ENCODE measurements around the gene PCYT2. TPM values are rescaled to one million over a fixed set of nuclear protein-coding genes. Genes with fewer than 3 reads are reported as not detected.

The PCYT2 gene
- total RNA-seq, 1 experiment from 2014 or later: 31.4 TPM

DNA sequence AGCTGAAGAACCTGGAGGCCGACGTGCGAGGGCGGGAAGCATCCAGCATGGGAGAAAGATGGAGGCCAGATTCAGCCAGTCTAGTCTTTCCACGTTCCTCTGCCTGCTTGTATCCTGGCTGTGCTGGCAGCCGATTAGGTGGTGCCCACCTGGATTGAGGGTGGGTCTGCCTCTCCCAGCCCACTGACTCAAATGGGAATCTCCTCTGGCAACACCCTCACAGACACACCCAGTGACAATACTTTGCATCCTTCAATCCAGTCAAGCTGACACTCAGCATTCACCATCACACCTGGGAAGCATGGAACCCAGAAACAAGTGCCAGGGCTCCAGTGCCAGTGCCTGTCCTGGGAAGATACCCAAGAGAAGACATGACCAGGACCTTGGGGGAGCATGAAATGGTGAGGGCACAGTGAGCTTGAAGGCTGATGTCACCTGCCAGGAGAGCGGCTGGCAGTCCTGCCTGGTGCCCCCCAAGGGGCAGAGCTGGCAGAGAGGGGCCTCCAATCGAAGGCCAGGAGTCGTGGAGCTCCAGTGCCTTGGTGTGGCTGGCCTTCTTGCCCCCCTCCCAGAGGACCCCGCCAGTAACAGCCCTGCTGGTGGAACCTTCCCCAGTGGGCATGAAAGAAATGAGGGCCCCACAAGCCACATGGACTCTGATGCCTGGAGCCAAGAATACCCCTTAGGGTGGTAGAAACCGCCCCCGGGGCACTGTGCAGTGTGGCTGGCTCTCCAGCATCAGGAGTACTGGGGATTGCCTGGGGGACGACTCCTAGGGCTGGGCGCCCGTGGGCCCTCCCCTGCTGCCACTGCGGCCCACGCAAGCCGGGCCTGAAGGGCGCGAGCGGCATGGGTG is 9.8 kb downstream of the PCYT2 start:
- ATAC-seq (peak; percentile 7), DNase-seq (ENCODE audit: low spot score) (no peak)
- Mint-ChIP-seq H3K27me3 (ENCODE audit: low read depth) (peaks cover 13% of the 10 kb centered on the region), H3K27ac (no peak overlapping the region), H3K36me3 (peaks cover 16% of the 10 kb centered on the region), H3K4me3 (peak overlapping the region; percentile 35), H3K4me1 (no peaks in the 10 kb centered on the region), H3K9me3 (no peaks in the 10 kb centered on the region)
- ChIA-PET POLR2A (interaction anchor here (0.9 to 1.5 kb wide), 2 partner anchors 10 to 32 kb away, joined by 4 to 6 read pairs; partner anchors contain the start of genes ALYREF and ANAPC11), CTCF (interaction anchor here (0.9 to 1.8 kb wide), 3 partner anchors 32 to 129 kb away, joined by 3 to 4 read pairs (median 3); no protein-coding TSS in a partner anchor)
- TF ChIP-seq CBFB (CRISPR knock-in tag; IDR thresholded peaks at IDR 0.05; ENCODE audit: low read depth) (no peak), CTCF (IDR thresholded peaks at IDR 0.05) (no peak), ZNF219 (CRISPR knock-in tag; IDR thresholded peaks at IDR 0.05; ENCODE audit: borderline replicate concordance) (no peak), ELF4 (CRISPR knock-in tag; IDR thresholded peaks at IDR 0.05; ENCODE audit: low read depth) (no peak), NFYB (CRISPR knock-in tag; conservative IDR thresholded peaks at IDR 0.05; ENCODE audit: low read depth) (no peak), ZNF138 (CRISPR knock-in tag; conservative IDR thresholded peaks at IDR 0.05) (no peak), ATF1 (CRISPR knock-in tag; IDR thresholded peaks at IDR 0.05) (no peak), NR1H2 (CRISPR knock-in tag; IDR thresholded peaks at IDR 0.05) (no peak), GRHL2 (CRISPR knock-in tag; IDR thresholded peaks at IDR 0.05; ENCODE audit: insufficient replicate concordance, severe bottlenecking) (no peak), STAT6 (CRISPR knock-in tag; conservative IDR thresholded peaks at IDR 0.05; ENCODE audit: low read depth) (no peak), TEAD1 (CRISPR knock-in tag; IDR thresholded peaks at IDR 0.05) (no peak), MYBL2 (CRISPR knock-in tag; IDR thresholded peaks at IDR 0.05) (no peak), ZNF121 (CRISPR knock-in tag; IDR thresholded peaks at IDR 0.05) (no peak), KAT7 (CRISPR knock-in tag; IDR thresholded peaks at IDR 0.05; ENCODE audit: borderline replicate concordance) (no peak), USF1 (CRISPR knock-in tag; IDR thresholded peaks at IDR 0.05) (no peak)
- TF ChIP-seq, protein P1, sequence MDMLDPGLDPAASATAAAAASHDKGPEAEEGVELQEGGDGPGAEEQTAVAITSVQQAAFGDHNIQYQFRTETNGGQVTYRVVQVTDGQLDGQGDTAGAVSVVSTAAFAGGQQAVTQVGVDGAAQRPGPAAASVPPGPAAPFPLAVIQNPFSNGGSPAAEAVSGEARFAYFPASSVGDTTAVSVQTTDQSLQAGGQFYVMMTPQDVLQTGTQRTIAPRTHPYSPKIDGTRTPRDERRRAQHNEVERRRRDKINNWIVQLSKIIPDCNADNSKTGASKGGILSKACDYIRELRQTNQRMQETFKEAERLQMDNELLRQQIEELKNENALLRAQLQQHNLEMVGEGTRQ (CRISPR knock-in tag; IDR thresholded peaks at IDR 0.05): no peak
- TF ChIP-seq, protein P2, sequence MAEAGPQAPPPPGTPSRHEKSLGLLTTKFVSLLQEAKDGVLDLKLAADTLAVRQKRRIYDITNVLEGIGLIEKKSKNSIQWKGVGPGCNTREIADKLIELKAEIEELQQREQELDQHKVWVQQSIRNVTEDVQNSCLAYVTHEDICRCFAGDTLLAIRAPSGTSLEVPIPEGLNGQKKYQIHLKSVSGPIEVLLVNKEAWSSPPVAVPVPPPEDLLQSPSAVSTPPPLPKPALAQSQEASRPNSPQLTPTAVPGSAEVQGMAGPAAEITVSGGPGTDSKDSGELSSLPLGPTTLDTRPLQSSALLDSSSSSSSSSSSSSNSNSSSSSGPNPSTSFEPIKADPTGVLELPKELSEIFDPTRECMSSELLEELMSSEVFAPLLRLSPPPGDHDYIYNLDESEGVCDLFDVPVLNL (CRISPR knock-in tag; IDR thresholded peaks at IDR 0.05; ENCODE audit: borderline replicate concordance, low read depth): no peak
- TF ChIP-seq, protein P3, sequence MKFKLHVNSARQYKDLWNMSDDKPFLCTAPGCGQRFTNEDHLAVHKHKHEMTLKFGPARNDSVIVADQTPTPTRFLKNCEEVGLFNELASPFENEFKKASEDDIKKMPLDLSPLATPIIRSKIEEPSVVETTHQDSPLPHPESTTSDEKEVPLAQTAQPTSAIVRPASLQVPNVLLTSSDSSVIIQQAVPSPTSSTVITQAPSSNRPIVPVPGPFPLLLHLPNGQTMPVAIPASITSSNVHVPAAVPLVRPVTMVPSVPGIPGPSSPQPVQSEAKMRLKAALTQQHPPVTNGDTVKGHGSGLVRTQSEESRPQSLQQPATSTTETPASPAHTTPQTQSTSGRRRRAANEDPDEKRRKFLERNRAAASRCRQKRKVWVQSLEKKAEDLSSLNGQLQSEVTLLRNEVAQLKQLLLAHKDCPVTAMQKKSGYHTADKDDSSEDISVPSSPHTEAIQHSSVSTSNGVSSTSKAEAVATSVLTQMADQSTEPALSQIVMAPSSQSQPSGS (CRISPR knock-in tag; IDR thresholded peaks at IDR 0.05; ENCODE audit: borderline replicate concordance, low read depth): no peak
